ENCODE measurements around the gene ITPR1. TPM values are rescaled to one million over a fixed set of nuclear protein-coding genes. Genes with fewer than 3 reads are reported as not detected.

The ITPR1 gene
- total and polyA plus RNA-seq, 10 of the 15 experiments (the other 5 are each of a cell fraction or from before 2014, with no cell fraction given), result 12.2 to 239 (median 28.4) TPM

DNA sequence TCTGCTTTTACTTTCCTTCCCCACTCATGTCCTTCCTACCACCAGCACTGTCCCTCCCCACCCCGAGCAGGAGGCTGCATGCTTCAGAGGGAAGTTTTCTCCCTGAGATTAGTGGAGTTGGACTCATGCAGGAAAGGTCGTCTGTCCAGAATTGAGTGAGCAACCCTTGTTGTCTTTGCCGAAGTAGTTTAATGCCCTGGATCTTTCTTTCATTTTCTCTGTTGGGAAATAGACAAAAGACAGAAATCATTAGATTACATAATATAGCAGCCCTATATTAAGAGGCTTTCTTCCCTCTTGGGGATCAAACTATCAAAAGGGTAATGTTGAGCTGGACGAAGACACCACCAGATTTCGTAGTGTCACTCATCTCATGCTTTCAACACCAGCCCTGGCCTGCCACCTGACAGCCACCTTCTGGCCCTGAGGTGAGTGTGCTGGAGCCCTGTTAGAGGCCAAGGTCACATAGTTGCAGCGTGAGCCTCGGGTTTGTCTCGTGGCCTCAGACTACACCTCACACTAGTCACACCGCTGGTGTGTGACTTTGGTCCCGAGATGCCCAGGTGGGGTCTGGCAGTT lies 231.0 kb downstream of the ITPR1 start (continued):
- TF ChIP-seq ATF2 (IDR thresholded peaks at IDR 0.05; ENCODE audit: low read length) (no peak), PML (IDR thresholded peaks at IDR 0.05; ENCODE audit: low read length) (no peak), CHD4 (IDR thresholded peaks at IDR 0.05) (no peak), ATF7 (IDR thresholded peaks at IDR 0.05; ENCODE audit: low read depth) (no peak), NR2C2 (IDR thresholded peaks at IDR 0.05; ENCODE audit: borderline replicate concordance, control insufficient read depth, insufficient read length, low read depth) (no peak)

DNA sequence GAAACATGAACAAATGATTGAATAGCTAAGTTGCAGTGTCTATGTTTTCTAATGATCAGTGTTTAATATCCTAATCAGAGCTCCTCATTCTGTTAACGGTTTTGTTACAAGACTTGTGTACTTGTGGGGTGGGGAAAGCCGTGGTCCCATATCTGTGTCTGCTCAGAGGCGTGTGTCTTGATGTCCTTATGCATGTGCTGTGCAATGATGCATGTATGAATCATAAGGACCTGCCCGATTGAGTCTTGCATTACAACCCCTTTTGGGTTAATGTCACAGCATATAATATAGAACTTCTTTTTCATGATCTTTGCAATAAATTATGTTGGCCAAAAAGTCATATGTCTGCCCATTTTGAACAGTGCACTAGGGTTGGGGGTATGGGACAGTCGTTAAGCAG lies 233.4 kb downstream of the ITPR1 start:
- ChIA-PET RAD21 (ENCODE audit: unreplicated experiment) (interaction anchor here (1.0 to 13.5 kb wide), 4 partner anchors 15 to 112 kb away, joined by 3 to 264 read pairs (median 6); no protein-coding TSS in a partner anchor), CTCF (interaction anchor here (0.6 to 2.4 kb wide), 13 partner anchors 9 to 340 kb away, joined by 3 to 12 read pairs (median 4); no protein-coding TSS in a partner anchor), SMC1A (ENCODE audit: uncharacterized antibody, unreplicated experiment) (interaction anchor here (0.8 to 23.0 kb wide), 11 partner anchors 10 to 327 kb away, joined by 3 to 429 read pairs (median 4); no protein-coding TSS in a partner anchor), POLR2A (interaction anchor here (0.7 to 1.3 kb wide), 7 partner anchors 11 to 254 kb away, joined by 3 to 5 read pairs (median 3); partner anchors contain the start of gene BHLHE40)
- H3K27ac ChIP-seq (ENCODE audit: control insufficient read depth, insufficient read depth), result no peak overlapping the region
- H3K4me1 ChIP-seq (ENCODE audit: control insufficient read depth, insufficient read depth, low read length), result no peaks in the 10 kb centered on the region
- FAIRE-seq (no peak), ATAC-seq (no peak), DNase-seq (ENCODE audit: low read depth, low spot score) (no peak)
- H3K4me2 ChIP-seq (ENCODE audit: control insufficient read depth, insufficient read depth), result no peak overlapping the region
- no peak overlapping the region for H3K9ac ChIP-seq (ENCODE audit: control insufficient read depth, insufficient read depth, low read length)
- no peaks in the 10 kb centered on the region for H3K27me3 ChIP-seq (replicated peaks in 1 of 2; ENCODE audit: control insufficient read depth in 2 of 2, insufficient read depth in 2 of 2, low read length in 1 of 2)
- WGBS (ENCODE audit: insufficient coverage, insufficient replicate concordance, low lambda C conversion rate, missing lambda C conversion rate), result 86% methylated on average over 5 of the region's 5 CpGs
- H4K20me1 ChIP-seq (ENCODE audit: control insufficient read depth, insufficient read depth), result no peaks in the 10 kb centered on the region
- no peaks in the 10 kb centered on the region for H3K79me2 ChIP-seq (ENCODE audit: control insufficient read depth, insufficient read depth, low read length)
- in situ Hi-C loops (cut with MboI) (no loop called here), intact Hi-C loops (cut with micrococcal nuclease; ENCODE audit: unreplicated experiment) (loop anchor here (2.0 kb wide), 1 partner anchor 22 kb away; no protein-coding TSS in a partner anchor)
- no peak overlapping the region for H2AFZ ChIP-seq (ENCODE audit: control insufficient read depth, low read depth, low read length)
- peaks cover 5 to 10% of the 10 kb centered on the region in 2 experiments; a peak in 3 of 4 replicates for H3K36me3 ChIP-seq (ENCODE audit: control insufficient read depth in 2 of 2, insufficient read depth in 2 of 2, low read length in 1 of 2)
- no TSS peak for BruUV-seq (replicated peaks)
- no peak overlapping the region for H3K4me3 ChIP-seq
- no peaks in the 10 kb centered on the region for H3K9me3 ChIP-seq (replicated peaks; ENCODE audit: control insufficient read depth, insufficient read depth, low read length)
- TF ChIP-seq POLR2AphosphoS5 (IDR thresholded peaks at IDR 0.05; ENCODE audit: low read length), result no peak
- TF ChIP-seq BMI1 (IDR thresholded peaks at IDR 0.05; ENCODE audit: borderline replicate concordance), result no peak
- TF ChIP-seq NR2C1 (IDR thresholded peaks at IDR 0.05), result no peak

Data from GM12878 (cell line).